ENCODE results near the gene CDKL5. TPM values are rescaled to one million over a fixed set of nuclear protein-coding genes. Genes with fewer than 3 reads are reported as not detected.

CDKL5 gene
- total RNA-seq, 2 experiments from 2014 or later = 2.2 to 2.4 TPM

- no peaks in the 10 kb centered on the region for H3K4me1 ChIP-seq (ENCODE audit: insufficient read depth, low read length)
- ATAC-seq (ENCODE audit: poor library complexity) = no peak
- no peak overlapping the region for H3K27ac Mint-ChIP-seq
These were observed 271.2 kb downstream of the CDKL5 start for GRCh38 chrX:18696653-18697052.

GRCh38 chrX:18698737-18699650 lies 273.6 kb downstream of the CDKL5 start:
- H3K27me3 ChIP-seq (ENCODE audit: control insufficient read depth in 1 of 2, insufficient read depth in 2 of 2, low read length in 2 of 2) = no peaks in the 10 kb centered on the region
- no peak for ATAC-seq (ENCODE audit: poor library complexity)
- intact Hi-C loops (cut with DNase I, micrococcal nuclease) = no loop called here

More at GRCh38 chrX:18696653-18697052, 271.2 kb downstream of the CDKL5 start:
- H3K27ac ChIP-seq (ENCODE audit: low read depth in 1 of 2, low read length in 2 of 2) = no peak overlapping the region
- intact Hi-C loops (cut with DNase I, micrococcal nuclease) = no loop called here
- H3K4me3 Mint-ChIP-seq = no peak overlapping the region
- no peaks in the 10 kb centered on the region for H3K9me3 Mint-ChIP-seq
- POLR2A ChIA-PET = no interaction called here
- no peak overlapping the region for H3K4me3 ChIP-seq (ENCODE audit: low read length)
- H3K36me3 ChIP-seq (ENCODE audit: insufficient read depth, low read length) = no peaks in the 10 kb centered on the region
- H3K4me1 Mint-ChIP-seq (ENCODE audit: low read depth) = no peaks in the 10 kb centered on the region
- no peak for DNase-seq
- no peaks in the 10 kb centered on the region for H3K36me3 Mint-ChIP-seq (ENCODE audit: low read depth)
- H3K9me3 ChIP-seq (ENCODE audit: control insufficient read depth in 1 of 2, insufficient read depth in 1 of 2, low read length in 2 of 2) = peaks cover 0 to 5% of the 10 kb centered on the region in 2 experiments
- H3K27me3 ChIP-seq (ENCODE audit: control insufficient read depth in 1 of 2, insufficient read depth in 2 of 2, low read length in 2 of 2) = no peaks in the 10 kb centered on the region
- no peak for TF ChIP-seq CTCF (IDR thresholded peaks at IDR 0.05)
- no peaks in the 10 kb centered on the region for H3K27me3 Mint-ChIP-seq
- CTCF ChIA-PET = no interaction called here

GRCh38 chrX:18701621-18702361 lies 276.4 kb downstream of the CDKL5 start:
- no peak for TF ChIP-seq CTCF (IDR thresholded peaks at IDR 0.05)
- H3K36me3 ChIP-seq (ENCODE audit: insufficient read depth, low read length) = no peaks in the 10 kb centered on the region
- H3K27ac ChIP-seq (ENCODE audit: low read depth in 1 of 2, low read length in 2 of 2) = no peak overlapping the region
- H3K4me1 ChIP-seq (ENCODE audit: insufficient read depth, low read length) = no peaks in the 10 kb centered on the region
- H3K4me3 Mint-ChIP-seq = no peak overlapping the region
- POLR2A ChIA-PET = no interaction called here
- DNase-seq (no peak), ATAC-seq (ENCODE audit: poor library complexity) (no peak)
- CTCF ChIA-PET = no interaction called here
- H3K27ac Mint-ChIP-seq = no peak overlapping the region
- H3K9me3 ChIP-seq (ENCODE audit: control insufficient read depth in 1 of 2, insufficient read depth in 1 of 2, low read length in 2 of 2) = no peaks in the 10 kb centered on the region
- H3K4me1 Mint-ChIP-seq (ENCODE audit: low read depth) = no peaks in the 10 kb centered on the region
- H3K27me3 ChIP-seq (ENCODE audit: control insufficient read depth in 1 of 2, insufficient read depth in 2 of 2, low read length in 2 of 2) = no peaks in the 10 kb centered on the region
- no peaks in the 10 kb centered on the region for H3K27me3 Mint-ChIP-seq
- no peaks in the 10 kb centered on the region for H3K9me3 Mint-ChIP-seq
- H3K36me3 Mint-ChIP-seq (ENCODE audit: low read depth) = no peaks in the 10 kb centered on the region
- intact Hi-C loops (cut with DNase I, micrococcal nuclease) = no loop called here
- no peak overlapping the region for H3K4me3 ChIP-seq (ENCODE audit: low read length)

More at GRCh38 chrX:18698737-18699650, 273.6 kb downstream of the CDKL5 start:
- Histone ChIP-seq H3K4me1 (ENCODE audit: insufficient read depth, low read length) (no peaks in the 10 kb centered on the region), H3K4me3 (ENCODE audit: low read length) (no peak overlapping the region), H3K27ac (ENCODE audit: low read depth in 1 of 2, low read length in 2 of 2) (no peak overlapping the region), H3K9me3 (ENCODE audit: control insufficient read depth in 1 of 2, insufficient read depth in 1 of 2, low read length in 2 of 2) (peaks cover 0 to 5% of the 10 kb centered on the region in 2 experiments), H3K36me3 (ENCODE audit: insufficient read depth, low read length) (no peaks in the 10 kb centered on the region)
- Mint-ChIP-seq H3K27me3 (no peaks in the 10 kb centered on the region), H3K4me3 (no peak overlapping the region), H3K27ac (no peak overlapping the region), H3K9me3 (no peaks in the 10 kb centered on the region), H3K4me1 (ENCODE audit: low read depth) (no peaks in the 10 kb centered on the region), H3K36me3 (ENCODE audit: low read depth) (no peaks in the 10 kb centered on the region)
- ChIA-PET POLR2A (no interaction called here), CTCF (no interaction called here)
- TF ChIP-seq CTCF (IDR thresholded peaks at IDR 0.05) = no peak
- DNase-seq = no peak
